Measurements from ENCODE around the gene PRSS23. TPM values are rescaled to one million over a fixed set of nuclear protein-coding genes. Genes with fewer than 3 reads are reported as not detected.

Gene PRSS23, protein sequence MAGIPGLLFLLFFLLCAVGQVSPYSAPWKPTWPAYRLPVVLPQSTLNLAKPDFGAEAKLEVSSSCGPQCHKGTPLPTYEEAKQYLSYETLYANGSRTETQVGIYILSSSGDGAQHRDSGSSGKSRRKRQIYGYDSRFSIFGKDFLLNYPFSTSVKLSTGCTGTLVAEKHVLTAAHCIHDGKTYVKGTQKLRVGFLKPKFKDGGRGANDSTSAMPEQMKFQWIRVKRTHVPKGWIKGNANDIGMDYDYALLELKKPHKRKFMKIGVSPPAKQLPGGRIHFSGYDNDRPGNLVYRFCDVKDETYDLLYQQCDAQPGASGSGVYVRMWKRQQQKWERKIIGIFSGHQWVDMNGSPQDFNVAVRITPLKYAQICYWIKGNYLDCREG
- total RNA-seq: 70.3 and 151 TPM in 2 replicates

DNA sequence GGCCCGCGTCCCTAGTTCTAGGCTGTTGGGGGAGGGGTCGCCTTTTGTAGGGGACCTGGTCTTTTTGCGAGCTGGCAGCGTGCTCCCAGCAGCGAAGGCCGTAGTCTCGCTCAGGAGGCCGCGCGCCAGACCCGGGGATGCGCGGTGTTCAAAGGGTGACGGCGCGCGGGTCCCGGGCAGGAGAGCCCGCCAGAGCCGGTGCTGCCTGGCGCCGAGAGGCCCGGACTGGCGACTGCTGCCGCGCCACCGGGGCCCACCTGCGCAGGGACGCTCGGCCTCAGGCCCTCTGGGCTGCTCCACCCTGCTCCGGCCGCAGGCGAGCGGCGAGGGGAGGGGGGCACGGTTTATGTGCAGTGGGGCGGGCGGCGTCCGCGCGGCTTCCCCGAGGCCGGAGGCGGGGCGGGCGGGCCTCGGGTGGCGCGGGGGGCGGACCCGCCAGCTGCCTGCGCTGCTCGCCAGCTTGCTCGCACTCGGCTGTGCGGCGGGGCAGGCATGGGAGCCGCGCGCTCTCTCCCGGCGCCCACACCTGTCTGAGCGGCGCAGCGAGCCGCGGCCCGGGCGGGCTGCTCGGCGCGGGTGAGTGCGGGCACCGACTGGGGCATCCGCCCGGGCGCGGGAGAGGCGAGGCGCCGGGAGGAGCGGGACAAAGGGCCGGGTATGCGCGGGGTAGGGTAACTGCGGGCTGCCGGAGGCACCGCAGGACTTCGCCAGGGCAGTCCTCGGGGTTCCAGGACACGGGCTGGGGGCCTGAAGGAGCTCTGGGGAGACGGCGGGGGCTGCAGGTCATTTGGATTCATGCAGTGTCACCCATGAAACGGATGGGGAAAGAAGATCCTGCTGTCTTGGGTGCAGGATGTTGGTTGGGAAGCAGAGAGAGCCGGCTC, at the start of gene PRSS23:
Gene PRSS23 (plus strand): TSS at position 467 of the 884 bp plus-strand sequence. CDS start 7,102 bp downstream, outside the sequence.

Other genes with a start within 250 kb of the PRSS23 start
- 23.0 and 29.8 TPM in 2 replicates for gene ME3, start 127.9 kb upstream of the PRSS23 start, total RNA-seq
- gene FZD4, start 154.9 kb downstream of the PRSS23 start, total RNA-seq: 30.6 and 33.6 TPM in 2 replicates
- 25.5 and 30.9 TPM in 2 replicates for gene TMEM135, start 237.4 kb downstream of the PRSS23 start, total RNA-seq

All from bronchial smooth muscle cell (primary cell).